HL-60 (cell line): ENCODE measurements around the gene AFF4.

Source experiments
- CTCF ChIP-seq: IDR thresholded peaks from one replicate; pipeline ENCODE4 v1.5.1; 2011; ENCODE audit warnings: low read length, control low read depth, inconsistent platforms; ENCODE audit not compliant: insufficient read depth
- GABPA ChIP-seq: IDR thresholded peaks from 2 replicates; pipeline ENCODE4 v1.6.1; 2012; ENCODE audit warnings: low read depth
- POLR2AphosphoS5 ChIP-seq: IDR thresholded peaks from 2 replicates; pipeline ENCODE4 v1.6.1; 2012; ENCODE audit warnings: low read depth
- REST ChIP-seq: IDR thresholded peaks from 2 replicates; pipeline ENCODE4 v1.6.1; 2012; ENCODE audit warnings: low read depth; ENCODE audit not compliant: insufficient replicate concordance
- SPI1 ChIP-seq: IDR thresholded peaks from 2 replicates; pipeline ENCODE4 v1.6.1; 2012; ENCODE audit warnings: low read depth, mild to moderate bottlenecking, borderline replicate concordance

GRCh38 chr5:132961887-132962286 is 1.5 kb downstream of the AFF4 start:
- TF ChIP-seq CTCF (no peak), GABPA (no peak), REST (no peak), POLR2AphosphoS5 (no peak), SPI1 (no peak)
